DMS 273 (cell line): ENCODE measurements around the gene HSPA4.
A peak's percentile ranks its signal among the peaks of the same experiment; 100 is the strongest.
"Not testable (repeated sequence)": the region's sequence is repeated elsewhere in the genome, so short reads cannot be mapped to it uniquely, and the experiment has no call there.

Experiments
- DNase-seq: peaks from one replicate; lab custom pipeline; 2025; ENCODE audit not compliant: unreplicated experiment; lab: John Stamatoyannopoulos, UW

HSPA4 gene

DNA sequence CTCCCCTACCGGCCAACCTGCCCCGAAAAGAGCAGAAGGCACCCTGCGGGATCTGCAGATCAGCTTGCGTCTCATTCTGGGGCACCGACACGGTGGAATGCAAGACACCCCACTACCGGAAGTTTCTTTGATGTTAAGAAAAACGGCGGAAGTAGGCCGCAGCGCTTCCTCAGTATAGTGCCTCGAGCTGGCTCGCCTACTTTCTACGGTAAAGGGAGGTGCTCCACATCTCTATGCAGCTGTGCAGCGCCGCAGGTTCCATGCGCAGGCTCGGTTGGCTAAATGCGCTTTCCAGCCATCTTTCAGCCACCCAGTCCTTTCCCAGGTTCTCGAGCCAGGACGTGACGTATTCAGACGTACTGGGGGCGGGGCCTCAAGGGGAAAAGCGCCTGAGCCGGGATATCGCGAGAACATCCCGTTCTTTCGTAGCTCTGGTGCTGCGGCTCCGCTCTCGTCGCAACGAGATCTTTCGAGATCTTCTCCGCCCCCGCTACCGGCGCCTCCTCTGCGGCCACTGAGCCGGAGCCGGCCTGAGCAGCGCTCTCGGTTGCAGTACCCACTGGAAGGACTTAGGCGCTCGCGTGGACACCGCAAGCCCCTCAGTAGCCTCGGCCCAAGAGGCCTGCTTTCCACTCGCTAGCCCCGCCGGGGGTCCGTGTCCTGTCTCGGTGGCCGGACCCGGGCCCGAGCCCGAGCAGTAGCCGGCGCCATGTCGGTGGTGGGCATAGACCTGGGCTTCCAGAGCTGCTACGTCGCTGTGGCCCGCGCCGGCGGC lies at the start of gene HSPA4:
Gene HSPA4 (plus strand): TSS at position 472 of the 775 bp plus-strand sequence. CDS start 238 bp downstream, at position 710.
- peak; percentile 99 for DNase-seq

DNA sequence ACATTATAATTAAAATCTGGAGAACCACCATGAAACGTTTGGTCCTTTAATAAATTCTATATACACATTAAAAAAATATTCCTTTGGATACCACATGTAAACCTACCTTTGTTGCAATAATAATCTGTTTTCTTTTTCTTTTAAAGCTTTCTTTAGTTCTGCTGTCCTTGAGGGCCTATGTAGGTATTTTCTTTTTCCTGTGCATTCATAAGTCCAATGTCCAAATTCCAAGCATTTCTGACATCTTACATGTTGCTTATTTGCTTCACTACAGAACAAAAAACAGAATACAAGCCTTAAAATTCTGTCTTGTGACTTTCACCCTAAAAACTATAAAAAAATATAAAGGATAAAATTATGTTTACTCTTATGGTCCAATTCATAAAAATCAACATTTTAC lies 45.2 kb upstream of the HSPA4 start:
- no peak for DNase-seq

DNA sequence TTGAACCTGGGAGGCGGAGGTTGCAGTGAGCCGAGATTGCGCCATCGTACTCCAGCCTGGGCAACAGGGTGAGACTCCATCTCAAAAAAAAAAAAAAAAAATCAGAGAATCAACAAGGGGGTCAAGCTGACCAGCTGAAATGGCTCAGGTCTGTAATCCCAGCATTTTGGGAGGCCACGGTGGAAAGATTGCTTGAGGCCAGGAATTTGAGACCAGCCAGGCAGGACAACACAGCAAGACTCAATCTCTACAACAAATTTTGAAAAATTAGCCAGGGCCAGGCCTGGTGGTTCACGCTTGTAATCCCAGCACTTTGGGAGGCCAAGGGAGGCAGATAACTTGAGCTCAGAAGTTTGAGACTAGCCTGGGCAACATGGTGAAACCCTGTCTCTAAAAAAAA lies 43.4 kb upstream of the HSPA4 start:
- not testable (repeated sequence) for DNase-seq

DNA sequence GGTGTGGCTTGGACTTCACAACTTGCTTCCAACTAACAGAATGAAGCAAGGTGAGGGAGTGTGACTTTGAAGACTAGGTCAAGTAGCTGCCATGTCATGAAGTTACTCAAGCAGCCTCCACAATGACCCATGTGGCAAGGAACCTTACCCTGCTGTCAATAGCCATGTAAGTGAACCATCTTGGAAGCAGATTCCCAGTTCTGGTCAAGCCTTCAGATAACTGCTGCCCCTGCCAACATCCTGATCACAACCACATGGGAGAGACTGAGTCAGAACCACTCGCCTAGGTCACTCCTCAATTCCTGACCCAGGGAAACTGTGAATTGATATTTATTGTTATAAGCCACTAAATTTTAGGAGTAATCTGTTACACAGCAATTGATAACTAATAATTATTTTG lies 36.3 kb upstream of the HSPA4 start:
- DNase-seq: no peak

DNA sequence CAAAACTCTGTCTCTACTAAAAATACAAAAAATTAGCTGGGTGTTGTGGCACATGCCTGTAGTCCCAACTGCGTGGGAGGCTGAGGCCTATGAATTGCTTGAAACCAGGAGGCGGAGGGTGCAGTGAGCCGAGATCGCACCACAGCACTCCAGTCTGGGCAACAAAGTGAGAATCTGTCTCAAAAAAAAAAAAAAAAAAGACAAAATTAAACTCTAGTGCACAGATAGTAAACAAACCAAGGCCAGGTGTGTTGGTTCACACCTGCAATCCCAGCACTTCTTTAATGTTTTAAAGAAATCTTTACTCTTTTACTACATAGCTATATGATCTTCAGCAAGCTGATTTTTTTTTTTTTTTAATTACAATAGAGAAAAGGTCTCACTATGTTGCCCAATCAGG lies 33.8 kb upstream of the HSPA4 start:
- DNase-seq: no peak

DNA sequence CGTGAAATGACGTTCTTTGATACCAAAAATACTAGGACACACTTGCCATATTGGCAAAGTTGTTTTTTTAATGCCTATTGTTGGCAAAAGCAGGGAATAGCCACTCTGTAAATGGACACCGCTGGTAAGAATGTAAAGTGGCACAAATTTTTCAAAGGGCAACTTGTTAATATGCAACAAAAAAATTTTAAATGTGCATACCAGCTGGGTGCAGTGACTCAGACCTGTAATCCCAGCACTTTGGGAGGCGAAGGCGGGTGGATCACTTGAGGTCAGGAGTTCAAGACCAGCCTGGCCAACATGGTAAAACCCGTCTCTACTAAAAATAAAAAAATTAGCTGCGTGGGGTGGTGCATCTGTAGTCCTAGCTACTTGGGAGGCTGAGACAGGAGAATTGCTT lies 32.3 kb upstream of the HSPA4 start:
- not testable (repeated sequence) for DNase-seq

DNA sequence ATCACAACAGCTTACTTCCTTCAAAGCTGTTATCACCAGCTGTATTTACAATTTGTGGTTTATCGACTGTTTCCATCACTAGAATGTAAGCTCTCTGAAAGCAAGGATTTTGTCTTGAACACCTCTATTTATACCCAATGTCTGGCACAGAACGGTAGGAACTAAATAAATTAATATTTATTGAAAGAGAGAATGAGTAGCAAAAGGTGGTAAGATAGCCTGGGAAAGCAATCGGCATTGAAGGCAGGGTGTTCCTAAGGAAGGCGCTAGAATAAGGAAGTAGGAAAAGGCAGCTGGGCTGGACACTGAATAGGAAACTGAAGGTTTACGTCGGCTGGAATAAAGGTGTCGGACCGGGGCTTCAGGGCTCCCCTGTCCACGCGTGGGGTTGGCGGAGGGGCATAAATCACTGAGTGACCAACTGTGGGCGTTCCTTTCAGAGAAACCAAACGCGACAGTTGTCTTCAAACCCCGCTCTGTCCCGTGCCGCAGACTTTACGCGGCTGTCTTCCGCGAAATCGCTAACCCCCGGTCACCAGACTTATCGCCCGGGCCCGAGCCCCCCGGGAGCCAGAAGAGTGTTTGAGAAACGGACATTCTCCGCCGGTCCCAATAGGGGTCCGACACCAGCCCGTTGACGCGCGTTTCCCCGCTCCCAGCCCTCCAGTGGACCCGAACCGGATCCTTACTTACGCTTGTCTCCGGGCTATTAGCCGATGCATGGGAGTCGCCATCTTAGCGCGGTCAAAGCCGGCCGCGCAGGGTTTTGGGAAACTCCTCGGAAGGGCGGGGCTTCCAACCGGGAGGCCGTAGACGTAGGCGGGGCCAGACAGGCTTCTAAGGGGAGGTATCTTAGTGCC lies 25.8 kb upstream of the HSPA4 start, which contains the start of gene ZCCHC10:
Gene ZCCHC10 (minus strand): TSS at position 746 of the 860 bp plus-strand sequence. CDS start 12 bp downstream, at position 734.
- peak; percentile 99 for DNase-seq

DNA sequence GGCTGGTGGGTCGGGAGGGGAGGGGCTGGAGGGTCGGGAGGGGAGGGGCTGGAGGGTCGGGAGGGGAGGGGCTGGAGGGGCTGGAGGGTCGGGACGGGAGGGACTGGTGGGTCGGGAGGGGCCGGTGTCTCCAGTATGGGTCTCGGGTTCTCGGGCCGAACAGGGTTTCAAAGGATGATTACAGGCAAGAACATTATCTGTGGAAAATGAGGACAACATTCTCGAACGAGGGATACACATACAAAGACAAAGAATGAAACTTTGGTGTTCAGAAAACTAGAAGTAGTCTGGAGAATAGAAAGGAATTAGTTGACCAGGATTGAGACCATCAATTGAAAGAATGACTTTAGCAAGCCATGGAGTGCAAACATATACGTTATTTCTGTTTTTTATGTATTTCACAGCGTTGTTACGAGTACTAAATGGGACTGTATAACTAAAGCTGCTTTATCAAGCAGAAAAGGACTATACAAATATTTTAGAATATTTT lies 25.1 kb upstream of the HSPA4 start:
- DNase-seq: no peak

DNA sequence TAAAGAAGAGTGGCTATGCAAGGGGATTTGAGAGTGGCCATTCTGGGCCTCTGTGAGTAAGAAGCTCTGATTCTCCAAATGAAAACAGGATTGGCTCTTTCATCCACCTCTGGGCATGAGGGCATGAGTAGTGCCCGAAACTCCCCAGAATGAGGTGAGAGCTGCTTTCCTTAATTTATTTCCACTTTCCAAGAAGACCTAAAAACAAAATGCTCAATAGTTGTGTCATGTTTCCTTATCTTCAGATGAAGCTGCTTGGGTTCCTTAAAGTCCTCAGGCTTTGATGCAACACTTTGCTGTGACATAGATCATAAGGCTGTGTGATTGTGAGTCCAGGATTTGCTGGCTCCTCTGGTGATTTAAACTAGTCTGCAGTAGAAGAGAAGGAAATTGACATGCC lies 22.4 kb upstream of the HSPA4 start:
- DNase-seq: no peak

DNA sequence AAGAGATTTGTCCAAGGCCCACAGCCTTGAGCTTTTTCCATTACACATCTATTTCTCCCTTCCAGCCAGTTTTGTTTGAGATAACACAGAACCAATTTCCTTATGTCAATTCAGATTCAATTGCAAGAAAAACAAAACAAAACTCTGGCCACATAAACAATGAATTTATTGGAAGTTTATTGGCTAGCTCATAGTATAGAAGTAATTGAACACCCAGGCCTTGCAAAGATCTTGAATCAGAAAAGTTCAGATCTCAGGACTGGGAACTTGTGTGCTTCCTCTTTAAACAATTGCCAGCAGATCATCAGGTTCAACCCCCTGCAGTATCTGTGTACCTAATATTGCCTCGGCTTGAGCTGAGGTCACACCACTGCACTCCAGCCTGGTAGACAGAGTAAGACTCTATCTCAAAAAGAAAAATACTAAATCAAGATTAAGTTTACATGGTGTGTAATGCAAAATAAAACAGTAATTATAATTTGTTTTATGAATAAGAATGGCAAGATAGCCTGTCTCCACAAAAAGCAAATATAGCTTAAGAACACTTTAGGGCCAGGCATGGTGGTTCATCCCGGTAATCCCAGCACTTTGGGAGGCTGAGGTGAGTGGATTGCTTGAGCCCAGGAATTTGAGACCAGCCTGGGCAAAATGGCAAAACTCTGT lies 21.3 kb upstream of the HSPA4 start:
- DNase-seq: no peak

DNA sequence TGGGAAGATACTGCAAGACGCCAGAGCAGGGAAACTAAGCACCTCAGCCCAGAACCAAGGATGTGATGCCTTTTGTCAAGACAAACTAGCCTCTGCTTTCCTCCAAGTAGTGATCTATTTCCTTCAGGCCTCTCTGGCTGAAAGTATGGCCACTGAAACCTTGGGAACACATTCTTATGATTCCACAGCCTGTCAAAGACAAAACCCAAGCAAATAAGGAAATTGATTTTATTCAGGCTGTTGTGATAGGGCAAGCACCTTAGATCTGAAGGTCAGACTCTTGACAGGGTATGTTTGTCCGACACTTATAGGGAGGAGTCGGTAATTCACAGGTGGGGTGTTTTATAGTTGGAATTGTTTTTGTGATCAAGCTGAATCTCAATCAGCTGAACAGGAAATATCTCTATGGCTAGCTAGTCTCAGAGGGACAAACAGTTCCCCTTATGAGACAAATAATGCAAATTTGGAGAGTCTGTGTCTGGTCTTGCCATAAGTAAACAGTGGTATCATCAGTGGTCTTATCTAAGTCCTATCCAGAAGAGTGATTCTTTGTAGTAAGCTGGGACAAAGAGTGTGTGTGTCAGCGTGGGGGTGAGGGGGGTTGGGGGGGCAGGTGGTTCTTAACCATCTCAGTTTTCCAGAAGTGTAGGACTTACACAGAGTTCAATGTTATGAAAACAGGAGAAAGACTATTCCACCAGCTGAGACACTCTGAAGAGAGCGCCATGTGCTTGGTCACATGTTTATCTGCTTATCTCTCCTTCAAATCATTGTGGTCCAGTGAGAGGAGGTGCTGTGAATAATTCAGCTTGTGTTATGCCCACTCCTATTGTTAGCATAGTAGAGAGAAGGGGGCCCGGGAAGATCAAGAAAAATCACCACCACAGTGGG lies 18.7 kb upstream of the HSPA4 start:
- DNase-seq: peak; percentile 31

DNA sequence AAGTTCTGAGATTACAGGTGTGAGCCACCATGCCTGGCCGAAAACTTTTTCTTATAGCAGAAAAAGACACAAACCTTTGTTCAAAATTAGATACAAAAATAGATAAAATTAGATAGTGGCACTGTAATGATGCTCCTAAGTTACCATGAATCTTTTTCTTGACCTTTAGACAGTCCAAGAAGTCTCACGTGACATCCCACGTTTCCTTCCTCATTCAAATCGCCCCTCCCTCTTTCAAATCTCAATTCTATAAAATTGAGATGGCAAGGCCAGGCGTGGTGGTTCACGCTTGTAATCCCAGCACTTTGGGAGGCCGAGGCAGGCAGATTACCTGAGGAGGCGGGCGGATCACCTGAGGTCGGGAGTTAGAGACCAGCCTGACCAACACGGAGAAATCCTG lies 17.7 kb upstream of the HSPA4 start:
- no peak for DNase-seq

DNA sequence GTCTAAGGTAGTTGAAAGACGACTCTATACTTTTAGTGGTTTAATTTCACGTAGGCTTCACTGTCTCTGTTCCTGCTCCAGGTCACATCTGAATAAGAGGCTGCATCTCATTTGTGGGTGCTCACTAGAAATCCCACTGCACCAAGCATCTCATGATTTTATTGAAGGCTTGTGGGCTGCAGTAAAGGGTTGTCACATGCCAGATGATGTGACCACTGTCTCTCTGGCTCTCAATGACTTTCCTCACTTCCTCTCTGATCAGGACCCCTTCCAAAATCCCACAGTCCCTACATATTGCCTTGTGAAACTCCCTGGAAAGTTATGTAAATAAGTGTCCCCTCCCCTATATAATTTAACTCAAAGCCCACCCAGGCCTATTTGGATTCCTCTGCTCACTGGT lies 16.6 kb upstream of the HSPA4 start:
- no peak for DNase-seq

DNA sequence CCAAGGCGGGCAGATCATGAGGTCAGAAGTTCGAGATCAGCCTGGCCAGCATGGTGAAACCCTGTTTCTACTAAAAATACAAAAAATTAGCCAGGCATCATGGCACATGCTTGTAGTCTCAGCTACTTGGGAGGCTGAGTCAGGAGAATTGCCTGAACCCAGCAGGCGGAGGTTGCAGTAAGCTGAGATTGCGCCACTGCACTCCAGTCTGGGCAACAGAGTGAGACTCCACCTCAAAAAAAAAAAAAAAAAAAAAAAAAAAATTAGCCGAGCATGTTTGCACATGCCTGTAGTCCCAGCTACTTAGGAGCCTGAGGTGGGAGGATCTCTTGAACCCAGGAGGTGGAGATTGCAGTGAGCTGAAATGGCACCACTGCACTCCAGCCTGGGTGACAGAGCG lies 15.1 kb upstream of the HSPA4 start:
- DNase-seq: not testable (repeated sequence)

DNA sequence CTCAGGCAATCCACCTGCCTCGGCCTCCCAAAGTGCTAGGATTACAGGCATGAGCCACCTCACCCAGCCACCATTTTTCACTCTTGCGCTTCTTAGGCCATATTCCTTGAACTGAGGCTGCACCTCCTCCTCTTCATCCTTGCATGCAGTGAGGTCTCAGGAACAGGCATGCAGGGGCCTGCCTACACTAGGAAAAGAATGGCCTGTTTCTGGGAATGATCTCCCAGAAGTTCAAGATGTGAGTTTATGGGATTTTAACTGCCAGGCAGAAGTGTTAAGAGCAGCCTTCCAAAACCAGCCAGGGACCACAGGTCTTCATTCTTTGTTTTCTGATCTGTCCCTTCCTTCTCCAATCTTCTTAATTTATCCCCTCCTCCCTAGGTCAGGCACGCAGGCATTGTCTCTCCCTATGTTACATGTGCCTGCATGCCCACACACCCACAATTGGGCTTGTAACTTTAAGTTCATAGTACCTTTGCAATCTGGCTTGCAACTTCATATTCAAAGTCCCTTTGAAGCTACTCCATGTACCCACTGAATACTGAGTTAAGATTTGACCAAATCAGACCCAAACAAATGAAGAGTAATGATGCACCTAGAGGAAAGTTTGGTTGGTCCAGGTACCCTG lies 10.5 kb upstream of the HSPA4 start:
- peak; percentile 33 for DNase-seq

DNA sequence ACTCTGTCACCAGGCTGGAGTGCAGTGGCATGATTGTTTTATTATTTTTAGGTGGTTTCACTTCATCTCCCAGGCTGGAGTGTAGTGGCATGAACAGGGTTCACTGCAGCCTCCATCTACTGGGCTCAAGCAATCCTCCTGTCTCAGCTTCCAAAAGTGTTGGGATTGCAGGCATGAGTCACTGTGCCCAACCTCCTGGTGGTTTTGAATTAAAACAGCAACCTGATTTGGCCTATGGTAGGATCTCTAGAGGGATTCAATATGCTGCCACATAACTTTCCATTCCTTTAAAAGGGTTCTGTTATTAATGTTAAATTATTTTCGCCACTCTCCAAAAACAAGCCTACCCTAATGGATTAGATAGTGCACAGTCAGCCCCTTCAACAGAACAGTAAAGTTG lies 9.9 kb upstream of the HSPA4 start:
- peak; percentile 45 for DNase-seq

DNA sequence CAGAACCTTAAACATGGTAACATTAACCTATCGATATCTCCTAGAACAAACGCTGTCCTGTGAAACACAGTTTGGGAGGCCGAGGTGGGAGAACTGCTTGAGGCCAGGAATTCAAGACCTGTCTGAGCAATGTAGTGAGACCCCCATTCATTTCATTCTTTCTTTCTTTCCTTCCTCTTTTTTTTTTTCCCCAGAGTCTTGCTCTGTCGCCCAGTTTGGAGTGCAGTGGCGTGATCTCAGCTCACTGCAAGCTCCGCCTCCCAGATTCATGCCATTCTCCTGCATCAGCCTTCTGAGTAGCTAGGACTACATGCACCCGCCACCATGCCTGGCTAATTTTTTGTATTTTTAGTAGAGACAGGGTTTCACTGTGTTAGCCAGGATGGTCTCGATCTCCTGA lies 5.3 kb upstream of the HSPA4 start:
- not testable (repeated sequence) for DNase-seq

DNA sequence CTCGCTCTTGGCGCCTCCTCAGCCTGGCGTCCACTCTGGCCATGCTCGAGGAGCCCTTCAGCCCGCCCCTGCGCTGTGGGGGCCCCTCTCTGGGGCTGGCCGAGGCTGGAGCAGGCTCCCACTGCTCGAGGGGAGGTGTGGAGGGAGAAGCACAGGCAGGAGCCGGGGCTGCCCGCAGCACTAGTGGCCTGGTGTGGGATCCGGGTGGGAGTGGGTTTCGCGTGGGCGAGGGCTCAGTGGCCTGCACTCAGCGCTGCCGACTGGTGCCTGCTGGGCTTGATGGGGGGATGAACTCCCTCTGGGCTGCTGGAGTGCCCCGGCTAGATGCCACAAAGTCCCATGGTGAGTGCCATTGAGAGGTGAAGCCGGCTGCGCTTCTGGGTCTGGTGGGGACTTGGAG lies 4.4 kb upstream of the HSPA4 start:
- no peak for DNase-seq

DNA sequence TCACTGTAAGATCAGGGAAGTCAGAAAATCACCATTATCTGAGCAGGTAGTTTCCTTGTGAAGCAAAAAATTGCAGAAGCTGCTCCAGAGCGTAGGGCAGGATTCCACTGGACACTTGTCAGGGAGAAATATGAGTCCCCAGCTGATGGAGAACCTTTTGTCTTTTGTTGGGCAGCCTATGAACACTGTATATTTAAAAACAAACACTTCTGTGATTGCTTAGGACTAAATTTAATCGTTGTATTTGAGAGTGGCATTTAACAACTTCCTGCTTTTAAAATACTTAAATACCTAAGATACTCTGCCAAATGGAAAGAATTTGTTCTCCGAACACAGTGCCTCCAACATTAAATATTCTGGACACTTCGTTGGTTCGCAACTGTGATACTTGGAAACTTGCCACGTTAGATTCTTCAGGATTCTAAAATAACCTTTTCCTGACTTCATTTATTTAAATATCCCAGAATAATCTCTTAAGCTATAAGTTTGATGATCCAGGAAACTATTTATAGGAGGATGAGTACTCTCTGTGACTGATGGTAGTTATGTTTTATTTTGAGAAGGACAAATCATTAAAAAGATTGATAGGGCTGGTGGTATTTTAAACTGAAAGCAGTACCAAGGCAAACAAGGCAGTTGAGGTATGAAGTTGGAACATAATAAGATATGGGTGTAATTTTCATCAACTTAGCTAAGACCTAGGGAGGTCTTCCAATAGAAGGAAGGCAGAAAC lies 2.7 kb upstream of the HSPA4 start:
- DNase-seq: peak; percentile 43
